Measurements from ENCODE around the gene KCNE4.

- TF ChIP-seq ZNF274 (IDR thresholded peaks at IDR 0.05; ENCODE audit: low read depth, low read length): no peak
- TF ChIP-seq YY1 (IDR thresholded peaks at IDR 0.05; ENCODE audit: insufficient read depth, insufficient read length): no peak
Measured at GRCh38 chr2:223081789-223082188, 29.8 kb downstream of the KCNE4 start.

All from NT2/D1 (cell line).